ENCODE data around the gene TMEM95.

DNA sequence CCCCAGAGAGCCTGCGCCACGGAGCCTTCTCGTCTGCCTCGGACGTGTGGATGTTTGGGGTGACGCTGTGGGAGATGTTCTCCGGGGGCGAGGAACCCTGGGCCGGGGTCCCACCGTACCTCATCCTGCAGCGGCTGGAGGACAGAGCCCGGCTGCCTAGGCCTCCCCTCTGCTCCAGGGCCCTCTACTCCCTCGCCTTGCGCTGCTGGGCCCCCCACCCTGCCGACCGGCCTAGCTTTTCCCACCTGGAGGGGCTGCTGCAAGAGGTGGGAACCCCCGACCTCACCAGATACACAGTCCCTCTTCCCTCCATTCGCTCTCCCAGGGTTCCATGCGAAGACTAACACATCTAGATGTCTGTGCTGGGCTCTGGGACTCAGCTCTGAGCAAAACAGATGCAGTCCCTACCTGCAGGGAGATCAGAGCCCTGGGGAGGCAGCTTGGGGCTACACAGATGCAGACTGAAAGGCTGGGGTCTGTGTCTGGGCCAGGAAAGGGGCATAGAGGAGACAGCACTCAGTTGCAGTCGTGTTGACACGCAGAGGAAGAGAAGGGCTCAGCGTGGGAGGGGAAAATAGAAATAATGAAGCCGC lies 29.6 kb downstream of the TMEM95 start:
- TF ChIP-seq, protein P1, sequence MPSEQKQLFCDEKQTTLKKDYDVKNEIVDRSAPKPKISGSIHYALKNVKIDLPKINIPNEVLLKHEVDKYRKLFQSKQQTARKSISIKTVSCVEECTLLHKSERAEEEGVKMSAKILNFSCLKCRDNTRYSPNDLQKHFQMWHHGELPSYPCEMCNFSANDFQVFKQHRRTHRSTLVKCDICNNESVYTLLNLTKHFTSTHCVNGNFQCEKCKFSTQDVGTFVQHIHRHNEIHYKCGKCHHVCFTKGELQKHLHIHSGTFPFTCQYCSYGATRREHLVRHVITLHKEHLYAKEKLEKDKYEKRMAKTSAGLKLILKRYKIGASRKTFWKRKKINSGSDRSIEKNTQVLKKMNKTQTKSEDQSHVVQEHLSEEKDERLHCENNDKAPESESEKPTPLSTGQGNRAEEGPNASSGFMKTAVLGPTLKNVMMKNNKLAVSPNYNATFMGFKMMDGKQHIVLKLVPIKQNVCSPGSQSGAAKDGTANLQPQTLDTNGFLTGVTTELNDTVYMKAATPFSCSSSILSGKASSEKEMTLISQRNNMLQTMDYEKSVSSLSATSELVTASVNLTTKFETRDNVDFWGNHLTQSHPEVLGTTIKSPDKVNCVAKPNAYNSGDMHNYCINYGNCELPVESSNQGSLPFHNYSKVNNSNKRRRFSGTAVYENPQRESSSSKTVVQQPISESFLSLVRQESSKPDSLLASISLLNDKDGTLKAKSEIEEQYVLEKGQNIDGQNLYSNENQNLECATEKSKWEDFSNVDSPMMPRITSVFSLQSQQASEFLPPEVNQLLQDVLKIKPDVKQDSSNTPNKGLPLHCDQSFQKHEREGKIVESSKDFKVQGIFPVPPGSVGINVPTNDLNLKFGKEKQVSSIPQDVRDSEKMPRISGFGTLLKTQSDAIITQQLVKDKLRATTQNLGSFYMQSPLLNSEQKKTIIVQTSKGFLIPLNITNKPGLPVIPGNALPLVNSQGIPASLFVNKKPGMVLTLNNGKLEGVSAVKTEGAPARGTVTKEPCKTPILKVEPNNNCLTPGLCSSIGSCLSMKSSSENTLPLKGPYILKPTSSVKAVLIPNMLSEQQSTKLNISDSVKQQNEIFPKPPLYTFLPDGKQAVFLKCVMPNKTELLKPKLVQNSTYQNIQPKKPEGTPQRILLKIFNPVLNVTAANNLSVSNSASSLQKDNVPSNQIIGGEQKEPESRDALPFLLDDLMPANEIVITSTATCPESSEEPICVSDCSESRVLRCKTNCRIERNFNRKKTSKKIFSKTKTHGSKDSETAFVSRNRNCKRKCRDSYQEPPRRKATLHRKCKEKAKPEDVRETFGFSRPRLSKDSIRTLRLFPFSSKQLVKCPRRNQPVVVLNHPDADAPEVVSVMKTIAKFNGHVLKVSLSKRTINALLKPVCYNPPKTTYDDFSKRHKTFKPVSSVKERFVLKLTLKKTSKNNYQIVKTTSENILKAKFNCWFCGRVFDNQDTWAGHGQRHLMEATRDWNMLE (tag by site-specific recombination; conservative IDR thresholded peaks at IDR 0.05; ENCODE audit: low read depth) = no peak
- TF ChIP-seq ZNF274 (IDR thresholded peaks at IDR 0.05; ENCODE audit: low read length) = no peak
- TF ChIP-seq ZNF274 (tag by site-specific recombination; IDR thresholded peaks at IDR 0.05; ENCODE audit: borderline replicate concordance) = no peak
- TF ChIP-seq, protein P2, sequence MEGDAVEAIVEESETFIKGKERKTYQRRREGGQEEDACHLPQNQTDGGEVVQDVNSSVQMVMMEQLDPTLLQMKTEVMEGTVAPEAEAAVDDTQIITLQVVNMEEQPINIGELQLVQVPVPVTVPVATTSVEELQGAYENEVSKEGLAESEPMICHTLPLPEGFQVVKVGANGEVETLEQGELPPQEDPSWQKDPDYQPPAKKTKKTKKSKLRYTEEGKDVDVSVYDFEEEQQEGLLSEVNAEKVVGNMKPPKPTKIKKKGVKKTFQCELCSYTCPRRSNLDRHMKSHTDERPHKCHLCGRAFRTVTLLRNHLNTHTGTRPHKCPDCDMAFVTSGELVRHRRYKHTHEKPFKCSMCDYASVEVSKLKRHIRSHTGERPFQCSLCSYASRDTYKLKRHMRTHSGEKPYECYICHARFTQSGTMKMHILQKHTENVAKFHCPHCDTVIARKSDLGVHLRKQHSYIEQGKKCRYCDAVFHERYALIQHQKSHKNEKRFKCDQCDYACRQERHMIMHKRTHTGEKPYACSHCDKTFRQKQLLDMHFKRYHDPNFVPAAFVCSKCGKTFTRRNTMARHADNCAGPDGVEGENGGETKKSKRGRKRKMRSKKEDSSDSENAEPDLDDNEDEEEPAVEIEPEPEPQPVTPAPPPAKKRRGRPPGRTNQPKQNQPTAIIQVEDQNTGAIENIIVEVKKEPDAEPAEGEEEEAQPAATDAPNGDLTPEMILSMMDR (tag by site-specific recombination; IDR thresholded peaks at IDR 0.05) = no peak
- no peak for TF ChIP-seq ZNF423 (tag by site-specific recombination; IDR thresholded peaks at IDR 0.05)
- TF ChIP-seq ZBTB21 (tag by site-specific recombination; IDR thresholded peaks at IDR 0.05) = no peak
- no peak for TF ChIP-seq ZNF239 (tag by site-specific recombination; IDR thresholded peaks at IDR 0.05)
